COLO829 (cell line): ENCODE data around the gene PARD3B.

ENCODE experiments used
- DNase-seq: peaks from one replicate; pipeline ENCODE4 v3.0.0; 2012; ENCODE audit warnings: low spot score

PARD3B gene

DNA sequence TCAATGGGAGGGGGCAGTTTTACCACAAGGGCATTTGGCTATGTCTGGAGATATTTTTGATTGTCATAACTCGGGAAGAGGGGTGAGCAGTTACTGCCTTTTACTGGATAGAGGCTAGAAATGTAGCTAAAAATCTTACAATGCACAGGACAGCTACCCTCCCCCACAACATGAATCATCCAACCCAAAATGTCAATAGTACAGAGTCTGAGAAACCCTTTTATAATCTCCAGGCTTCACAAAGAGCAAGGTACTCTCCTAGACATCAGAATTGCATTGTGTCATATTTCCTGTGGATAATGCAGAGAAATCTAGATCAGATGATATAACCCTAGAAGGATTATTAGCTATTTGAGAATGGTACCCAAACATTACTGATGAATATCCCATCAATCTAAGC, 859.9 kb downstream of the PARD3B start:
- no peak for DNase-seq

DNA sequence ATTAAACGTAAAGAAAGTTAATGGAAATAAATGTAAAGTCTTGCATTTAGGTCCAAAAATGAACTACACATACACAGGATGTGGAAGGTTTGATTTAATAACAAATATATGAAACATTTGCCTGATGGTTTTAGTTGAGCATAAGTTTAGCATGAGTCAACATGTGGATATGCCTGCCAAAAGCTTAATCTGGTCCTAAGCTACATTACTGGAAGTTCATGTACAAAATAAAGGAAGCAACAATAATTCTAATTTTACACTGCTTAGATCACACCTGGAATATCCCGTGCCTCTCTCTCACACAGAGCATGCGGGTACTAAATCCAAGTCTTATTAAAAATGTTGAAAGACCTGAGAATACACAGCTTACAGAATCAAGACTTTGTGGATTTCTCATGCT, 860.5 kb downstream of the PARD3B start:
- DNase-seq: no peak

DNA sequence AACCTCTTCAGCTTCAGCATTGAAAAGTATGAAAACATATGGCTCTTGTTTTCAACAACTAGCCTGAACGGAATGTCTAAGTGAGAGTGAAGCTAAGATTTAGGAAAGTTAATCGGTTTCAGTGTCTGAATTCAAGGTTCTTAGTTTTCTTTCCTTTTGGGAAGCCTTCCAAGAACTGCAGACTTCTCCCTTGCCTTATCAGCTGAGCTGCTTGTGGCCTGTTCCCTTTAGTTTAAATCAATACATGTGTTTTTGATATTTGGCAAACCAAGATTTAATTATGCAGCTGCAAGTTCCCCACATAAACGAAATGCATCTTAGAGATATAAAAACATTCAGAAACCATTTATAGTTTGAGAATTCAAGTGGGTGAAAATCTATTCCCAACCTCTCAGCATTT, 862.7 kb downstream of the PARD3B start:
- no peak for DNase-seq

DNA sequence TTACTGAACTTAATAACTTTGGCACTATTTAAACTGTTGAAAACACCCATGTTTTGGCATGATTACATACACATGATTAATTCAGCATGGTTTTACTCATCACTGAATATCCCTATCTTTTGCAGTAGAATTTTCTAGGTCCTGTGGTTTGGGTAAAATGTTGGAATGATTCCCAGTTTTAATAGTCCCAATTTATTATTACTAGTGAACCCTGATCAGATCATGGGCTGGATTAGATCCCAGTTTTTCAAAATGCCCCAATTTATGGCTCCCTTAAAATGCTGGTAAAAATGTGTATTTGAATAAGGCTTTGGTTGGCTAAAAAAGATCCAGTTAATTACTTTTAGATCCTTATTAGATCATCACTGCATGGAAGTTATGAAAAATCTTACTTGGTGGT, 863.4 kb downstream of the PARD3B start:
- no peak for DNase-seq

DNA sequence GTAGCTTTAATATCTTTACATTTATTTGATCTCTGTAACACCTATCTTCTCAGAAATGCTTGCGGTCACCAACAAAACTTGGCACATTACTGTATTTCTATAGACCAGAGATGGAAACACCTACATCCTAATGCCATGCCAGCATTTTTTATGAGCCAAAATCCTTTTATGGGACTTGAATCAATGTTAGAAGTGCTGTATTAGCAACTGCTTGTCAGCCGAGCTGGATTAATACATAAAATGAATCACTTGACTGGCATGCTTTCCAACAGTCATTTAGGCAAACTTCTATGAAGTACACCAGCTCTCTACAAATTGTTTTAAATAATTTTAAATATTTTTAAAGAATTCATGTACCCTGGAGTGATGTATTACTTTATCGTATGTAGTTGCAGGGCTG, 864.1 kb downstream of the PARD3B start:
- no peak for DNase-seq

DNA sequence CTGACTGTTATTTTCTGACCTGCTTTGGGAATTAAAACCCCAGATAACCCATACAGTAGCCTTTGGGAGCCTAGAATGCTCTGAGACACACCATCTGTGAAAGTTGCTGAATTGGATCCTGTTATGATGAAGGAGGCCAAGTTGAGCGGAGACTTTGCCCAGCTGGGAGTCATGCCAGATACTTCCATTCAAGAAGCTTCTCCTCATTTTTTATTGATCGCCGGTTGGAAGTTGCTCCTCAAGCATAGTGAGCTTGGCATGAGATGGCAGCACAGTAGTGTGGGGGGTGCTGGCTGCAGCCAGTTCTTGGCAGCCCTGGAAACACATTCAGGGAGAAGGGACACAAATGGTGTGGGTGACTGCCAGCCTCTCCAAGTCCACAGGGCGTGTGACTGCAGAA, 866.3 kb downstream of the PARD3B start:
- no peak for DNase-seq

DNA sequence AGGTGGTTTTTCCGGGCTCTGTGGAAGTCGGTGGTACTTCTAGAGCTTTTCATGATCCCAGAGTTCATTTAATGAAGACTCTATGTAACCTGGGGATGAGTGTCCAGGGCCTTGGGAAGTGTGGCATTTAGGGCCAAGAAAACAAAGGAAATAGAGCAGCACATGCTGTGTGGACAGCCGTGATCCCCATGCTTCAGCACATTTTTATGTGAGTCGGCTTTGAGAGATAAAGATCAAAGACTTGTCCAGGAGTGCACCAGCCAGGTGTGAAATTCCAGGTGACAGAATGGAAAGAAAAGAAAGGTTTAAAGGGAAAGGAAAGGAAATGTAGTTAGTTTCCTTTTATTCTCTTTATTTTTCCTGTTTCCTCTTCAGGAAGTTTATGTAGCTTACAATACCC, 879.1 kb downstream of the PARD3B start:
- no peak for DNase-seq

DNA sequence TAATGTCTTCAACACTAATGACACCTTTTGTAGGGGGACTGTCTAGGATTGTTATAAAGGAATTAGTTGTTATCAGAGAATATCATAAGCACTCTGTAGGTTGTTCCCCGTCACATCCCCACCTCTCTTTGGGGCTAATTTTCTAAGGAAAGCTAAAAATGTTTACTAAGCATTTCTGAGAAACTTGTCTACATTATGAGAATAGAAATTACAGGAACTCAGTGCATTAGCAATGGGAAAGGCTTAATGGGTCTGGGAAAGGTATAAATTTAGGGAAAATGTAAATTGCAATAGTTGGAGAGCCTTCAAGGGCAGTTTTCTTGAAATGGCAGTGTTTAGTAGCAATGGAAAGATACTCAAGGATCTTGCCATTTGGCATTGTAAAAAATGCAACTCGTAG, 879.8 kb downstream of the PARD3B start:
- no peak for DNase-seq

DNA sequence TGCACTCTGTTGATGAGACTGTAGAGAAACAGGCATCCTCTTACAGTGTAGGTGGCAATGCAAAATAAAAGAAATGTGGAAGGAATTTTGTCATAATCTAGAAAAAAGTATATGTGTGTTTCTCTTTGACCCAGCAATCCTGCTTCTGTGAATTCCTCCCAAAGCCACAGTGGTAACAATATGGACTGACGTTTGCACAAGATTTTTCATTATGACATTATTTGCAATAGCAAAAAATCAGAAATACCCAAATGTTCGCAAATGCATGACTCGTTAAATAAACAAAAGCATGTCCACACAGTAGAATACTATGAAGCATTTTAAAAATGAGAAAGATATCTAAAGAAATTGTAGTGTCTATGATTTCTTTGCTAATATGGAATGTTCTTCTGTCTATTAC, 881.8 kb downstream of the PARD3B start:
- DNase-seq: no peak

DNA sequence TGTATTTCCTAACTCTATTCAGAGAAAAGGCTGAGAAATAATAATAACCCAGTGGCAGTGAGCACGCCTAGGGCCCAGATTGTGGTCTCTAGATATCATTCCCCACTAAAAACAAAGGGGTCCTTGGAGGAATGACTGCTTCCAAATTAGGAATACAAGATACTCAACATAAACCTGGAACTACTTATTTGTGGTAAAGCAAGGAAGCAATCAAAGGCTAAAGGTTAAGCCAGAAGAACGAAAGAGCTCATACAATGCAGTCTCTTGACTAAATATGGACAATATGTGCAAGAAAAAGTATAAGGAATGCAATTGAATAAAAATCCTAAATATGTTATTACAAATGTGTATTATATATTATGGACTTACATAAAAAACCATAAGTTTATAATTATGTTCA, 883.5 kb downstream of the PARD3B start:
- no peak for DNase-seq

DNA sequence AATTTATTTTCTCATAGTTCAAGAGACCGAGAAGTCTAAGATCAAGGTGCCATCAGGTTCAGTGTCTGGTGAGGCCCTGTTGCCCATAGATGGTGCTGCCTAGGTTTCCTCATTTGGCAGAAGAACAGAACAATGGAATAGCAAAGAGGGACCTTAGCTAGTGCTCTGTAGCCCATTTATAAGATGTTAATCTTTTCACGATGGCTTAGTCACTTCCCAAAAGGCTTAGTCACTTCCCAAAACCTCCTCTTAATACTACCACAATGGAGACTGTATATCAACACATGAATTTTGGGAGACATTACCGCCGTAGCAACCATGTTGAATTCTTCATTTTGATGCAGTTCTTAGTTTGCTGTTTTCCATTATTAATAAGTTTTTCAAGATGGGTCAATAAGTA, 890.7 kb downstream of the PARD3B start:
- peak; percentile 30 for DNase-seq

DNA sequence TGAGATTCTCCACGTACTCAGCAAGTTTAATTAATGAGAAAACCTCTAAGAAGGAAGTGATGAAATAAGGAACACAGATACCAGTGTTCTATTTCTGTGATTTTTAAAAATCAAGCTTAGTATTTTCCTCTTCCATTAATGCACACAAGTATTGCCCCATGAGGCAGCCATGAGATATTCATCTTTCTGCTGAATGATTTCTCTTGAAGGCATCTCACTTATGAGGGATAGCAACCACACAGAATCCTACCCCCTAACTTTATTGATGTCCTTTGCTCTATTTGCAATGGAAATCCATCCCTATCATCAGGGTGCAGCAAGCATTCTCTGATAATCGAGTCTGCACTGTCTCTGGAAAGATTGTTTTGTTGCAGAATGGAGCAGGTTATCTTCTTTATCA, 893.0 kb downstream of the PARD3B start:
- DNase-seq: no peak

DNA sequence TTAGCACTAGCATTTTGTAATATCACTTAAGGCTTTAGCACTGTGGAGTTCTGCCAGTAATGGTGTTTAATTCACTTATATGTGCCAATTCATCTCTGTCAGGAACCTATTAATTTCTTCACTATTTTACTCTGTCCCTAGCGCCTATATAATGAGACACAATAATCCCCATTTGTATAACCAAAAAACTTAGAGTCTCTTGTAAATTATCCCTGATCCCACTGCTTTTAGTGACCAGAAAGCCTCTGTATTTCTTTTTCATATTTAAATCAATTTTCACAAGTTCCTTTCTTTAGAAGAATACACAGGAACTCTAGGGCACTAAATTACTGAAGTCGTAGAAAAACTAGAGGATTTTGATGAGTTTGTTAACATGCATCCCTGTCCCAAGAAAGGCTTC, 894.3 kb downstream of the PARD3B start:
- no peak for DNase-seq

DNA sequence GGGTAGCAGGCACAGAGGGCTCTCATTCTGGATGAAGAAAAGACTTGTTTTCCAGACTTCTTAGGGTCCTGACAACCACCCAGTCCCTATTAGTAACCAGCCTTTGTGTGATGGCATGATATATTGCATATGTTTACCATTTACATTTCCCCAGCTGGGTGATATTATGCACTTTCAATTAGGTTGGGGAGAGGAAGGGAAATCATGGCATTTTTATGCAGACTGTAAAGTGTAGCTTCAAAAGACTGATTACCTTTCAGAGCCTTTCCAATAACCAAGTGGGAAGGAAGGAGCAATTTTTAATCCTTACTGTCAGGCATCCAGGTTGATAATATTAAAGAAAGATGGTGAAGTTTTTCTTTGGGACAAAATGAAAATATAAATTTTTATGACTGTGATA, 896.2 kb downstream of the PARD3B start:
- DNase-seq: no peak

DNA sequence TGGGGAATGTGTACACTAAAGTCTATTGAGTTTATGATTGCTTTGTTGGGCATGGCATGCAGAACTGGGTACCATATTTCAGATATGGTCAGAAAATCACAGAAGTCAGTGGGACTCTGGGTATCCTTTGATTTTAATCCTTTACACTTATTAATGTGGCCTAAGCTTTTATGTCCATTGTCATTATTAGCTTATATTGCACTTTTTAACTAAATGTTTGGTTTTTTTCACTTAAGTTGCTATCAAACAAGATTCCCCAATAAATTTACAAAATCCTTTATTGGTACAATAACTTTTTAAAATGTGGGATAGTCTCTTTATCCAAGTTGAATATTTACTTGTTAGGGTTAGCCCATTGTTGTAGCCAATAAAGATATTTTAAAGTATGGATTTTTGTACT, 902.9 kb downstream of the PARD3B start:
- no peak for DNase-seq

DNA sequence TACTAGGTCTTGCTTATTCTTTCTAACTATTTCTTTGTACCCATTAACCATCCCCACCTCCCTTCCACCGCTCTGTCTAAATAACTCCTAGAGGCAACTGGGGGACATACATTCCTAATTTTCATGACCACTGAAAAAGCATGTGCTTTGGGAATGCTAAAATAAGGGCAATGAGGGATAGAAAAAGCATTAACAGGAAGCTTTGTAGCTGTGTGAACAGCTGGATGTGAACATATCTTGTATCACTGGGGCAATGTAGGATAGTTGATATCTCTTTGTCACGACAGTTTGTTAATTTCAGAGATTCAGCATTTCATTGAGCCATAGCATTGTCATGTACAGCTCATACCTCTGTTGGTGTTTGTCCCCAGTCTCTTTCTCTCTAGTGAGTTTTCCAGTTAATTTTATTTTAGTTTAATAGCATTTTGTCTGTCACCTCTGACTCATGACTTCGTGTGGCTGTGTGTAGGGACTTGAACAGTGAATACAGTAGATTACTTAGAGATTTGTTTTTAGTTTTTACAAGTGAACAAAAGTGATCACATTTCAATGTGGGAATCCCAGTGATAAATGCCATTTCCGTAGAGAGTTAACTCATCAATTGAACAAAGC, 906.7 kb downstream of the PARD3B start:
- DNase-seq: no peak

DNA sequence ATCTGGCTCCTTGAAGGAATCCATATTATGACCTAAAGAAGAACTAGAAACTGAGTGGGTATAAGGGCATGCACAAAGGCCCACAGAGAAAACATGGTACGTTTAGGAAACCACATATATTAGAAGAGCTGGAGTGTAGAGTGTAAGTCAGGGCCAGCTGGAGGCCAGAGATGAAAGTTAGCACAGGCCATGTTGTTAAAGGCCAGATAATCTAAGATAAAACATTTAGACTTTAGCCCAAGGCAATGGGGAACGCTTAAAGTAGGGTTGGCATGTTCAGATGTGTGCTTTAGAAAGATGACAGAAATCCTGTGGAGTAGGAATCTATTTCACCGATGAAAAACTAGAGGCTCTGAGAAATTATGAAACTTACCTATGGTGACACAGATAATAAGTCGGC, 907.9 kb downstream of the PARD3B start:
- DNase-seq: no peak

DNA sequence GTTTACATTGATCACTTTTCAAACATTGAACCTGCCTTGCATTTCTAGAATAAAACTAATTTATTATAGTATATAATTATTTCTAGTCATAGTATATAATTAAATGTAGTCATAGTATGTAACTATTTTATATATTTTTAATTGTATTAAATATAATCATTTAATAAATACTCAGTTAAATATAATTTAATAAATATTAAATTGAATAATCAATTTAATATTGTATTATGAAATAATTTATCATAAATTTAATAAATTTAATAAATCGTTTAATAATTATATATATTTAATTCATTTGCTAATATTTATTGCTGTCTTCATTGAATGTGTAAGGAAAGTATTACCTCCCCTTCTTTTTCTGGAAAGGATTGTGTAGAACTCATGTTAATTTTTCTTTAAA, 911.4 kb downstream of the PARD3B start:
- no peak for DNase-seq

DNA sequence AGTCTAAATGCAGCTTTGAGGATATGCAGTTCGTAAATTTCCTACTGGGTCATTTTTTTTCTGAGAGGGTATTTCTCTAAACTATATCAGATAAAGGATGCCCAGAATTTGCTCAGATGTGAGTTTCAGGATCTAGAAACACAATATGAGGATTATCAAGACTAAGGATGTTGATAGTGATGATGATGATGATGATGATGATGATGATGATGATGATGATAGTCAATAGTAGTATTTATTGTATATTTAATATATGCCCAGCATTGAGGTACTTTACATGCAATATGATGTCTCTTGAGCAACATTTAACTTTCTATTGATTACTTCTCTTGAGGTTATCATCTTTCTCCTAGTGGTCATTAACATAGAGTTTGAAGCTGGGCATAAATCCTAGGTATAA, 914.9 kb downstream of the PARD3B start:
- DNase-seq: no peak

DNA sequence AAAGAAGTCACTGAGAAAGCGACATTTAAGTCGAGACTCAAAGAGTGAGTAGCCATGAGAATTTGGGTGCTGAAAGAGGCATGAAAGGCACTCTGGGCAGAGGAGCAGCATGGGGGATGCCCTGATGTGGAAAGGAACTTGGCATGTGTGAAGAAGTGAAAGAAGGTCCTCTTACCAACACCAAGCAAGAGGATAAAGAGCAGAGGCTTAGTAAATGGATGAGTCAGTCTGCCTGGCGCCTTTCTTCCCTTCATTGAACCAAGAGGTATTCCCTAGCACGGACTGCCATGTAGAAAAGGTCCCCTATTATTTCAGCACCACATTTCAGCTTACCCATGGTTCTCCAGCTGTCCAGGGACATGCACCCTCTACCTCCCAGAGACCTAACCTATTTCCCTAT, 915.9 kb downstream of the PARD3B start:
- DNase-seq: no peak

DNA sequence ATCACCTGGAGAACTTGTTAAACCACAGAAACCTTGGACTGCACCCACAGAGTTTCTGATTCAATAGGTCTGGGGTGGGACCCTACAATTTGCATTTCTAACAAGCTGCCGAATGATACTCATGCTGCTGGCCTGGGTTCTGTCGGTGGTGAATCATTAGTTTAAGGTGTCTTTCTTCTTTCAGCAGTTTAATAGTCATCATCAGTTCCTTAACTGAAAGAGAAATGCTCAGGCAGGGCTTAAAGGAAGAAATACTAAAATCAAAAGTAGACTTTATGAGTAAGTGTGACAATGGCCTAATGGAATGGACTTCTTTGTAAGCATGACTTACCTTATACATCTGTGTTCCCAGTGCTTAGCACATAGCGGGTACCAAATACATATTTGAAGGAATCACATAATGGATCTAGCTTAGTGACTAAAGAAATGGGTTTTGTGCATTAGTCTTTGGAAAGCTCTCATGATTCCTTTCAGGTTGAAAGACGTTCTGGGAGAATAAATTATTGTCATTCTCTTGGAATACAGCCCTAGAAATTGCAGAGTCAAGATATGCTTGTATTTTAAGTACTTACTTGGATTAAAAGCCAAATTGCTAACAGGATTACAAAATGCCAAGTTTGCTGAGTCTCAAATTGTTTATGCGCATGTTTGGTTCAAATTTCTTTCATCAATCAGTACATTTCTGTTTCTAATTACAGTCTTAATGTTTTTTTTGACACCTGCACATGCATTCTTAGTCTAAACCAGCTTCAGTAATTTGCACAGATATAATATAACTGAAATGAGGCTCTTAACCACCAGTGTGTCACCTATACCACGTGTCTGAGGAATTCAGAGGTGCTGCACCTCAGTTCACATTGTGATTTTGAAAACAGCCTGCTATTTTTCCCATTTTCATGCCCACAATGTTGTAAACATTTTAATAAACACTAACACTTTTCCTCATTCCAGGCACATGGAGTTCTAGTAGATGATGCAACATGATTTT, 916.7 kb downstream of the PARD3B start:
- no peak for DNase-seq

DNA sequence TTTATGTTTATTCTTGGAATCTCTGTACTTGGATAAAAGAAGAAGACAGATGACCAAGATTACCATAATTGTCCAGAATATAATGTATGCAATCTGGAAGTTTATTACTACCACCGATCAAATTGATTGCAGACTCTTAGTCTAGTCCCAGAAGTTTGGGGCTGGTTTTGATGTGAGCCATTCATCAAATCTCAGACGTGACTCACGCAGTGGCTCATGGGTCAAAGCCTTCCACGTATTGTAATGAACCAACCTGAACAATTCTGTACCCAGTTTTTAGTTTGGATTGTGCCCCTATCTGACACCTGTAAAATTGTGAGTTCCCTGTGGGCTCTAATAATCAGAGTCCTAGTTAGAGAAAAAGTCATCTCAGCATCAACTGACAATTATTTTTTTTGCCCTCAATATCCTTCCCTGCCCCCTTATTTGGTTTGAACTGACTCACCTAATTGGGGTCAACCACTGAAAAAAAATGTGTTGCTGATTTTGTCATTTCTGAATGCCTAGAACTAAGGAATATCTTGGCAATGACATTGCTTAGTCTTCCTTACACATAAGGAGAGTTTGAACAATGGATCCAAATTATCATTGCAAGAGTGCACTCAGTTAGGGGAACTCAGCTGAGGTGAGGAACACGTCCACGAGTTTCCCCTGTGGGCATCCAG, 917.5 kb downstream of the PARD3B start:
- no peak for DNase-seq

DNA sequence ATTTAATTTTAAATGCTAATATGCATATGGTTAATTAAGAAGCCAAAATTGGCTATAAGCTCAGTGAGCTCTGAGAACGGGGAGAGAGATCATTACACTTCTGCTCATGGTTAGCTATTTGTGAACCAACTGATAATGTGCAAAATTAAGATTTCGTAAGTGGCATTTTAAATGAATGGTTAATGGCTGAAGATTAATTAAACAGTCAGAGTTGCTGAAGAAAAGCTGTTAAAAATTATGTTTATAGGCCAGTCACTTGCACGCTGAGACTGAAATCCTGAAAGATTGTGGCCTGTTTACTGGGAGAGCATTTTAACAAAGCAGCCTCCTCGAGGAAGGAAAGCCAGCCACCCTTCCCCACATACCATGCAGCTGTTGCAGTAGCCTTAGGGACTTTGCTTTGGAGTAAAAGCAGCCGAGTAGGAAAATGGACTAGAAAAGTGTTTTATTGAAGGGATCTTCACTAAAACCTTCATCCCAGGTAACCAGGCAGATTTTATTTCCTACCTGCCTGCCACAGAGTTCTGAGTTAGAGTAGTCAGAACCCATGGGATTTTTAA, 918.3 kb downstream of the PARD3B start:
- DNase-seq: no peak
